SK-N-SH treated with all-trans-retinoic acid at 6 μM for 48 hours (cell line): ENCODE data around the gene KRT72.

Source experiments
- ATAC-seq: fragments of 200-7000 bp; cut with Tn5 transposase; 3 replicates; pipeline ENCODE4 v1.9.1; 2020; ENCODE audit warnings: mild to moderate bottlenecking, moderate library complexity
- ARNTL ChIP-seq: fragments of 450-650 bp; formaldehyde crosslinking; IDR thresholded peaks from 2 replicates; pipeline ENCODE4 v1.5.0; 2020; ENCODE audit warnings: low read depth, mild to moderate bottlenecking, moderate library complexity, borderline replicate concordance
- BACH2 ChIP-seq: fragments of 250-450 bp; sonication (Bioruptor Pico); IDR thresholded peaks from 2 replicates; pipeline ENCODE4 v1.9.0; 2021; ENCODE audit warnings: mild to moderate bottlenecking, borderline replicate concordance
- CREB5 ChIP-seq: fragments of 250-450 bp; sonication (Bioruptor Pico); IDR thresholded peaks from 2 replicates; pipeline ENCODE4 v1.5.1; 2020; ENCODE audit warnings: low read depth, mild to moderate bottlenecking, moderate library complexity
- CSDC2 ChIP-seq: fragments of 250-450 bp; sonication (Bioruptor Pico); IDR thresholded peaks from 2 replicates; pipeline ENCODE4 v1.5.0; 2020; ENCODE audit warnings: mild to moderate bottlenecking, moderate library complexity
- CSRNP3 ChIP-seq: fragments of 250-450 bp; sonication (Bioruptor Pico); IDR thresholded peaks from 2 replicates; pipeline ENCODE4 v1.5.1; 2021; ENCODE audit warnings: mild to moderate bottlenecking, moderate library complexity
- ESRRG ChIP-seq: fragments of 250-450 bp; sonication (Bioruptor Pico); IDR thresholded peaks from 2 replicates; pipeline ENCODE4 v1.6.1; 2021; ENCODE audit warnings: mild to moderate bottlenecking
- GLIS3 ChIP-seq: fragments of 250-450 bp; sonication (Bioruptor Pico); IDR thresholded peaks from 2 replicates; pipeline ENCODE4 v1.5.0; 2020; ENCODE audit warnings: mild to moderate bottlenecking, moderate library complexity
- ISL1 ChIP-seq: fragments of 250-450 bp; sonication (Bioruptor Pico); IDR thresholded peaks from 2 replicates; pipeline ENCODE4 v2.1.2; 2022; ENCODE audit warnings: mild to moderate bottlenecking, moderate library complexity
- PATZ1 ChIP-seq: fragments of 250-450 bp; sonication (Bioruptor Pico); IDR thresholded peaks from 2 replicates; pipeline ENCODE4 v1.8.0; 2020; ENCODE audit warnings: mild to moderate bottlenecking, moderate library complexity, borderline replicate concordance
- POU6F1 ChIP-seq: fragments of 250-450 bp; sonication (Bioruptor Pico); IDR thresholded peaks from 2 replicates; pipeline ENCODE4 v1.8.0; 2021; ENCODE audit warnings: low read depth, mild to moderate bottlenecking, moderate library complexity, borderline replicate concordance
- PPARA ChIP-seq: fragments of 250-450 bp; sonication (Bioruptor Pico); IDR thresholded peaks from 2 replicates; pipeline ENCODE4 v1.5.0; 2020; ENCODE audit warnings: mild to moderate bottlenecking, borderline replicate concordance
- RARB ChIP-seq: fragments of 250-450 bp; sonication (Bioruptor Pico); IDR thresholded peaks from 2 replicates; pipeline ENCODE4 v1.8.0; 2021; ENCODE audit warnings: mild to moderate bottlenecking, moderate library complexity
- SNAI2 ChIP-seq: fragments of 250-450 bp; sonication (Bioruptor Pico); IDR thresholded peaks from 2 replicates; pipeline ENCODE4 v1.5.0; 2020; ENCODE audit warnings: mild to moderate bottlenecking, moderate library complexity
- TCF4 ChIP-seq: fragments of 250-450 bp; sonication (Bioruptor Pico); IDR thresholded peaks from 2 replicates; pipeline ENCODE4 v1.8.0; 2021; ENCODE audit warnings: mild to moderate bottlenecking, moderate library complexity, borderline replicate concordance
- TOX ChIP-seq: fragments of 250-450 bp; sonication (Bioruptor Pico); IDR thresholded peaks from 2 replicates; pipeline ENCODE4 v1.8.0; 2021; ENCODE audit warnings: mild to moderate bottlenecking, moderate library complexity, borderline replicate concordance
- TSHZ2 ChIP-seq: fragments of 250-450 bp; sonication (Bioruptor Pico); IDR thresholded peaks from 2 replicates; pipeline ENCODE4 v1.5.0; 2020; ENCODE audit warnings: mild to moderate bottlenecking, moderate library complexity
- ZC3H10 ChIP-seq: fragments of 250-450 bp; sonication (Bioruptor Pico); IDR thresholded peaks from 2 replicates; pipeline ENCODE4 v1.5.1; 2021; ENCODE audit warnings: mild to moderate bottlenecking, moderate library complexity
- ZFP3 ChIP-seq: fragments of 250-450 bp; sonication (Bioruptor Pico); IDR thresholded peaks from 2 replicates; pipeline ENCODE4 v1.5.0; 2020; ENCODE audit warnings: mild to moderate bottlenecking, moderate library complexity
- ZFP30 ChIP-seq: fragments of 450-650 bp; formaldehyde crosslinking; IDR thresholded peaks from 2 replicates; pipeline ENCODE4 v1.5.0; 2022; ENCODE audit warnings: mild to moderate bottlenecking, moderate library complexity
- ZNF565 ChIP-seq: fragments of 450-650 bp; formaldehyde crosslinking; conservative IDR thresholded peaks from 2 replicates; pipeline ENCODE4 v1.5.0; 2020; ENCODE audit warnings: low read depth, mild to moderate bottlenecking, moderate library complexity
- ZNF8 ChIP-seq: fragments of 450-650 bp; formaldehyde crosslinking; IDR thresholded peaks from 2 replicates; pipeline ENCODE4 v1.5.0; 2020; ENCODE audit warnings: mild to moderate bottlenecking, moderate library complexity

Gene KRT72

GRCh38 chr12:52600941-52601481 is at the start of gene KRT72:
Gene KRT72, minus strand, starts transcription at chr12:52601463. Its CDS starts 11 bp downstream, at chr12:52601452.
- ATAC-seq = no peak
- TF ChIP-seq CREB5 (CRISPR knock-in tag) = no peak
- TF ChIP-seq ESRRG (CRISPR knock-in tag) = no peak
- TF ChIP-seq SNAI2 (CRISPR knock-in tag) = no peak
- TF ChIP-seq CSRNP3 (CRISPR knock-in tag) = no peak
- no peak for TF ChIP-seq ZNF565
- TF ChIP-seq ZC3H10 (CRISPR knock-in tag) = no peak
- no peak for TF ChIP-seq CSDC2 (CRISPR knock-in tag)
- no peak for TF ChIP-seq RARB (CRISPR knock-in tag)
- TF ChIP-seq ISL1 (CRISPR knock-in tag) = no peak
- no peak for TF ChIP-seq BACH2
- no peak for TF ChIP-seq GLIS3 (CRISPR knock-in tag)
- TF ChIP-seq ARNTL = no peak
- TF ChIP-seq ZNF8 = no peak
- TF ChIP-seq TCF4 (CRISPR knock-in tag) = no peak
- no peak for TF ChIP-seq ZFP30 (CRISPR knock-in tag)
- TF ChIP-seq TSHZ2 (CRISPR knock-in tag) = no peak
- TF ChIP-seq TOX (CRISPR knock-in tag) = no peak
- TF ChIP-seq PPARA (CRISPR knock-in tag) = no peak
- TF ChIP-seq, all 23 proteins: peak for 0

- TF ChIP-seq ZC3H10 (CRISPR knock-in tag) = no peak
- TF ChIP-seq CSDC2 (CRISPR knock-in tag) = no peak
- no peak for TF ChIP-seq ZFP30 (CRISPR knock-in tag)
- no peak for ATAC-seq
These were observed 49.3 kb upstream of the KRT72 start for GRCh38 chr12:52650520-52651081.

- ATAC-seq = no peak
- TF ChIP-seq POU6F1 (CRISPR knock-in tag) (no peak), ISL1 (CRISPR knock-in tag) (no peak), SNAI2 (CRISPR knock-in tag) (no peak), CSDC2 (CRISPR knock-in tag) (no peak), CREB5 (CRISPR knock-in tag) (no peak), PATZ1 (CRISPR knock-in tag) (no peak), ESRRG (CRISPR knock-in tag) (no peak), ZFP30 (CRISPR knock-in tag) (no peak), RARB (CRISPR knock-in tag) (no peak), PPARA (CRISPR knock-in tag) (no peak), ZNF565 (no peak), ZC3H10 (CRISPR knock-in tag) (no peak), ZNF8 (no peak), ZFP3 (no peak), TCF4 (CRISPR knock-in tag) (no peak), GLIS3 (CRISPR knock-in tag) (no peak), TOX (CRISPR knock-in tag) (no peak), BACH2 (no peak), TSHZ2 (CRISPR knock-in tag) (no peak), ARNTL (no peak)
These were observed 47.8 kb upstream of the KRT72 start for GRCh38 chr12:52649066-52649465.
